Skeletal muscle satellite cell (primary cell): ENCODE results near the gene FXYD1. TPM values are rescaled to one million over a fixed set of nuclear protein-coding genes. Genes with fewer than 3 reads are reported as not detected.
A peak's percentile ranks its signal among the peaks of the same experiment; 100 is the strongest.

Experiments
- H3K27me3 ChIP-seq: 2 replicates; pipeline ENCODE4 v1.7.0; 2013; ENCODE audit warnings: low read length; ENCODE audit not compliant: control insufficient read depth, insufficient read depth
- H3K36me3 ChIP-seq: 2 replicates; pipeline ENCODE4 v1.7.0; 2013; ENCODE audit warnings: mild to moderate bottlenecking, control low read depth, low read length; ENCODE audit not compliant: insufficient read depth
- H3K4me1 ChIP-seq: 2 replicates; pipeline ENCODE4 v1.7.0; 2013; ENCODE audit warnings: low read length; ENCODE audit not compliant: control insufficient read depth, insufficient read depth
- H3K4me2 ChIP-seq: 2 replicates; pipeline ENCODE4 v1.7.0; 2013; ENCODE audit warnings: mild to moderate bottlenecking, low read length
- H3K4me3 ChIP-seq: 2 replicates; pipeline ENCODE4 v1.7.0; 2013; ENCODE audit warnings: low read length
- H3K9ac ChIP-seq: 2 replicates; pipeline ENCODE4 v1.7.0; 2013; ENCODE audit warnings: mild to moderate bottlenecking, low read depth, low read length, moderate library complexity
- H3K9me3 ChIP-seq: replicated peaks from 2 replicates; pipeline ENCODE4 v1.7.0; 2013; ENCODE audit warnings: mild to moderate bottlenecking, control low read depth, low read length
- total RNA-seq: library from RNA; depleted of rRNA; stranded (reverse); fragments of >200 nt; gene quantifications from 2 replicates; pipeline ENCODE4 v1.2.3, GENCODE V29; 2012; rRNA removed

FXYD1 gene
- total RNA-seq: 0.51 and 1.1 TPM in 2 replicates

GRCh38 chr19:35138305-35138892 is at the start of gene FXYD1:
Gene FXYD1 (plus strand): TSS chr19:35138824. CDS start chr19:35140080, 1,256 bp downstream.
- Histone ChIP-seq H3K36me3 (no peaks in the 10 kb centered on the region), H3K9me3 (no peaks in the 10 kb centered on the region), H3K9ac (peak within 1 kb of the TSS; percentile 13), H3K27me3 (peaks cover 64% of the 10 kb centered on the region), H3K4me2 (peak within 1 kb of the TSS; percentile 29), H3K4me1 (peaks cover 14% of the 10 kb centered on the region), H3K4me3 (no peak within 1 kb of the TSS)

DNA sequence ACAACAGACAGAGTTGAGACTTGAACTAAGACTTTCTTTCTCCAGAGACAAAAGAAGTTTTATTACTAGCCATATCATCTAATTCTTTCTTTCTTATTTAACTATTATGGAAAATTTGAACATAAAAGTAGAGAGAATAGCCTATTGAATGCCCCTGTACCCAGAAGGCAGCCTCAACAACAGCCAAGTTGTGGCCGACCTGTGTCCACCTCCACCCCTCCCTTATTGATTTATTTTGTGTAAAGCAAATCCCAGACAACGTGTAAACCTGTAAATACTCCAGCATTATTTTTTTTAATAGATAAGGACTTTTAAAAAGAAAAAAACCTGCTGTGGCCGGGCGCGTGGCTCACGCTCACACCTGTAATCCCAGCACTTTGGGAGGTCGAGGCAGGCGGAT is 49.1 kb upstream of the FXYD1 start:
- H3K9me3 ChIP-seq: no peaks in the 10 kb centered on the region
- H3K4me2 ChIP-seq: no peak overlapping the region
- peaks cover 15% of the 10 kb centered on the region for H3K4me1 ChIP-seq
- peaks cover under 1% of the 10 kb centered on the region for H3K27me3 ChIP-seq
- H3K36me3 ChIP-seq: no peaks in the 10 kb centered on the region
- H3K9ac ChIP-seq: no peak overlapping the region
- no peak overlapping the region for H3K4me3 ChIP-seq

DNA sequence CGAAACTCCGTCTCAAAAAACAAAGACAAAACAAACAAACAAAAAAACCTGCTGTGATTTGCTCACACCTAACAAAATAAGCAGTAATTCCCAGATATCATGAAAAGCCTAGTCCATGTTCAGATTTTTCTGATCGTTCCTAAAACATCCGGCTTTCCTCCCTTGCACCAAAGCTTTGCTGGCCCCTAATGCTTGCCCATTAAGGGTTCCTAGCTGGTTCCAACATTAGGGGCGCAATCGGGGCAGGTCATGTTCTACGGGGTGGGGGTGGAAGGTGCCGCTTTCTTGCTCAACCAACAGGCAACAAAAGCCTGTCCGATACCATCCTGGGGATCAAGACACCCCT is 48.5 kb upstream of the FXYD1 start:
- H3K4me3 ChIP-seq: no peak overlapping the region
- peaks cover 15% of the 10 kb centered on the region for H3K4me1 ChIP-seq
- no peak overlapping the region for H3K4me2 ChIP-seq
- no peak overlapping the region for H3K9ac ChIP-seq
- H3K27me3 ChIP-seq: no peaks in the 10 kb centered on the region
- no peaks in the 10 kb centered on the region for H3K36me3 ChIP-seq
- H3K9me3 ChIP-seq: no peaks in the 10 kb centered on the region

- peaks cover 15% of the 10 kb centered on the region for H3K4me1 ChIP-seq
- no peaks in the 10 kb centered on the region for H3K36me3 ChIP-seq
- H3K4me2 ChIP-seq: peak overlapping the region; percentile 48
- H3K4me3 ChIP-seq: no peak overlapping the region
- H3K27me3 ChIP-seq: no peaks in the 10 kb centered on the region
- H3K9me3 ChIP-seq: no peaks in the 10 kb centered on the region
- no peak overlapping the region for H3K9ac ChIP-seq
Observed at GRCh38 chr19:35090506-35091214, 48.0 kb upstream of the FXYD1 start.

DNA sequence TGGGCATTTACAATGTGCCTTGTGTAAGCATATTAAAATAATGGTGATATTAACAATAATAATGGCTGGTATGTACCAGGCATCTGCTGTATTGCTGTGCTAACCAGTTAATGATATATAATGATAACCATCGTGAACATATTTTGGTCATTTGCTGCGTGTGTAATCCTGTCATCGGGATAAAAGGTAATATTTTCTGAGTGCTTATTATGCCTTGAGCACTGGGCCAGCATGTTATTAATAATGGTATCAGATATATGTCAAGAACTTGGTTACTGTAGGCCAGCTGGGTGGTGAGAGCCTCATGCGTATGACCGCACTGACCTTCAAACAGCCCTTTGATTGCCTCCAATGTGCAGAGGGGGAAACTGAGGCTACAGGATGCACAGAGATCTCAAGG is 45.2 kb upstream of the FXYD1 start:
- Histone ChIP-seq H3K4me1 (peaks cover 11% of the 10 kb centered on the region), H3K4me2 (no peak overlapping the region), H3K9ac (no peak overlapping the region), H3K4me3 (no peak overlapping the region), H3K36me3 (no peaks in the 10 kb centered on the region), H3K27me3 (peaks cover 7% of the 10 kb centered on the region), H3K9me3 (no peaks in the 10 kb centered on the region)

GRCh38 chr19:35093941-35094647 is 44.5 kb upstream of the FXYD1 start:
- H3K9me3 ChIP-seq: no peaks in the 10 kb centered on the region
- no peak overlapping the region for H3K4me3 ChIP-seq
- peaks cover 6% of the 10 kb centered on the region for H3K4me1 ChIP-seq
- H3K36me3 ChIP-seq: no peaks in the 10 kb centered on the region
- peaks cover 12% of the 10 kb centered on the region for H3K27me3 ChIP-seq
- no peak overlapping the region for H3K4me2 ChIP-seq
- no peak overlapping the region for H3K9ac ChIP-seq

- Histone ChIP-seq H3K36me3 (no peaks in the 10 kb centered on the region), H3K27me3 (peaks cover 14% of the 10 kb centered on the region), H3K4me3 (no peak overlapping the region), H3K9me3 (no peaks in the 10 kb centered on the region), H3K4me1 (peaks cover 6% of the 10 kb centered on the region), H3K9ac (no peak overlapping the region), H3K4me2 (no peak overlapping the region)
Observed at GRCh38 chr19:35094656-35095055, 44.0 kb upstream of the FXYD1 start.

DNA sequence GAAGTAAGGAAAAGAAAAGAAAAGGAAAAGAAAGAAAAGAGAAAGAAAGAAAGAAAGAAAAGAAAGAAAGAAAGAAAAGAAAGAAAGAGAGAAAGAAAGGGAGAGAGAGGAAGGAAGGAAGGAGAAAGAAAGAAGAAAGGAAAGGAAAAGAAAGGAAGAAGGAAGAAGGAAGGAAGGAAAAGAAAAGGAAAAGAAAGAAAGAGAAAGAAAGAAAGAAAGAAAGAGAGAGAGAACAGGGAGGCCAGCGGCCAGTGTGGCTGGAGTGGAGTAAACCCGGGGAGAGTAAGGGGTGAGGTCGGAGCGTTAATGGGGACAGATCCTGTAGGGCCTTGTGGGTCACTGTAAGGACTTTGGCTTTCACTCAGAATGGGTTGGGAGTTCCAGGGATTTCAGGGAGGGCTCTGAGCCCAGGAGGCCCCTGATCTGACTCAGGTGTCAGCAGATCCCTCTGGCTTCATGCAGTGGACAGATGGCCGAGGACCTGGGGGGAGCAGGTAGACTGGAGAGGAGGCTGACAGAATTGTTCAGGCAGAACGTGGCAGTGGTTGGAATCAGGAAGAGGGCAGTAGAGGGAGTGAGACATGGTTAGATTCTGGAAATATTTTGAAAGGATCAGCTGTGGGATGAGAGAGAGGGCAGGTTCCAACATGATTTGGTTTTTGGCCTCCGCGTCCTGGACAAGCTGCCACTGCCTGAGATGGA is 42.8 kb upstream of the FXYD1 start:
- Histone ChIP-seq H3K36me3 (no peaks in the 10 kb centered on the region), H3K4me1 (peaks cover under 1% of the 10 kb centered on the region), H3K4me3 (no peak overlapping the region), H3K27me3 (peaks cover 15% of the 10 kb centered on the region), H3K9ac (no peak overlapping the region), H3K4me2 (no peak overlapping the region), H3K9me3 (no peaks in the 10 kb centered on the region)

DNA sequence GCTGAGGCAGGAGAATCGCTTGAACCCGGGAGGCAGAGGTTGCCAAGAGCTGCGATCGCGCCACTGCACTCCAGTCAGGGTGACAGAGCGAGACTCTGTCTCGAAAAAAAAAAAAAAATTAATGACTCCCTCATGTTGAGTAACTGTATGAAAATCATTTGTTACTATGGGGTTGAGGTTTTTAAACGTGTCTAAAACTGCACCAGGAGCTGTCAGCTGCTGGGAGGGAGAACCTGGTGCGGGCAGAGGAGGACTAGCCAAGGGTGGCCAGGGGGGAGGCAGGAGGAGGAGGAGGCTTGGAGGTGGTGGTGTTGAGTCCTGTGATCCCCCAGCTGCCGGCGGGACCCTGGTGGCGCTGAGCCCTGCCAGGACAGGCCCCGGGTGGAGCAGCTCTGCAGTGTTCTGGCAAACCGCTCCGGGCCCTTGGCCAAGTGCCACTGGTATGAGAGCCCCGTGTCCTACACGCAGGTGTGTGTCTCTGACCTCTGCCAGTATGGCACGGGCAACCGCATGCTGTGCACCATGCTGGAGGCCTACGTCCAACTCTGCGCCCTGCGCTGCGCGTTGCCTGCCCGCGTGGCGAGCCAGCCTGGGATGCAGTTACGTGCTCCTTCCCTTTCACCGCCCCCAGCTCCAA is 40.1 kb upstream of the FXYD1 start:
- H3K36me3 ChIP-seq: no peaks in the 10 kb centered on the region
- no peaks in the 10 kb centered on the region for H3K9me3 ChIP-seq
- H3K4me2 ChIP-seq: no peak overlapping the region
- no peak overlapping the region for H3K4me3 ChIP-seq
- H3K27me3 ChIP-seq: peaks cover 17% of the 10 kb centered on the region
- H3K4me1 ChIP-seq: no peaks in the 10 kb centered on the region
- no peak overlapping the region for H3K9ac ChIP-seq

DNA sequence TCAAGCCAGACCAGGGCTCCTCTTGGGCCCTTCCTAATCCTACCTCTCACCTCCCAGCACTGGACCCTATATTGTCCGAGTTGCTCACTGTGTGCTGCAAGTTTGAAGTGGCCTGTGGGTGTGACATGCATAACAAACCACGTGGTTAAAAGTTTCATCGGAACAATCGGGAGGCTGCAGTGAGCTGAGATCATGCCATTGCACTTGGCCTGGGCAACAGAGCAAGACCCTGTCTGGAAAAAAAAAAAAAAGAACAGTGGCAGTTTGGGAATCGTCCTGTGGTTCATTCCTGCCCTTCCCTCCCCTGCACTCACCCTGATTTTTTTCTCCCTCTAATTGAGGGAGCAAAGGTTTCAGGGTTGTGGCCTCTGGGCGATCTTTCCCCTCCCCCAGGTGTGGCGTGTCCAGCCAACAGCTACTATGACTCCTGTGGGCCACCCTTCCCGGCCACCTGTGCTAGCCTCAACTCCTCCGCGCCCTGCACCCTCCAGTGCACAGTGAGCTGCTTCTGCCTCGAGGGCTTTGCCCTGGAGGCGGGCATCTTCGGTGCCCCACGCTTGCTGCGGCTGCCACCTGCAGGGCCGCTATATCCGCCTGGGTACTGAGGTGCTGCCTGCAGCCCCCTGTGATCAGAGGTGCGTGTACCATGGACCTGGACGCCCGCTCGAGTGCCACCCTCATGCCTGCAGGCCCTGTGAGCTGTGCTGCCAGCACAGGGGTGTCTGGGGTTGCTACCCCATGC is 39.3 kb upstream of the FXYD1 start:
- Histone ChIP-seq H3K9ac (no peak overlapping the region), H3K4me1 (no peaks in the 10 kb centered on the region), H3K27me3 (peaks cover 17% of the 10 kb centered on the region)

More for the DNA sequence above, 39.3 kb upstream of the FXYD1 start:
- H3K9me3 ChIP-seq: no peaks in the 10 kb centered on the region
- H3K4me3 ChIP-seq: no peak overlapping the region
- no peaks in the 10 kb centered on the region for H3K36me3 ChIP-seq
- H3K4me2 ChIP-seq: no peak overlapping the region
